ENCODE measurements around the gene RSRC2. TPM values are rescaled to one million over a fixed set of nuclear protein-coding genes. Genes with fewer than 3 reads are reported as not detected.
A peak's percentile ranks its signal among the peaks of the same experiment; 100 is the strongest.
"Not testable (repeated sequence)": the region's sequence is repeated elsewhere in the genome, so short reads cannot be mapped to it uniquely, and the experiment has no call there.

RSRC2 gene
- polyA plus RNA-seq, 12 donors = 87.0 to 216 (median 122) TPM; not detected in 1

- no peak for DNase-seq
Measured at GRCh38 chr12:122489038-122489437, 37.7 kb downstream of the RSRC2 start.

- DNase-seq = not testable (repeated sequence)
Measured at GRCh38 chr12:122487807-122488206, 38.9 kb downstream of the RSRC2 start.

- no peak for DNase-seq
Measured at GRCh38 chr12:122486805-122487426, 39.8 kb downstream of the RSRC2 start.

GRCh38 chr12:122486360-122486759, 40.4 kb downstream of the RSRC2 start:
- DNase-seq = not testable (repeated sequence)

- not testable (repeated sequence) for DNase-seq
Measured at GRCh38 chr12:122484385-122484784, 42.4 kb downstream of the RSRC2 start.

- DNase-seq = no peak
Measured at GRCh38 chr12:122483969-122484368, 42.8 kb downstream of the RSRC2 start.

GRCh38 chr12:122481861-122482260, 44.9 kb downstream of the RSRC2 start:
- DNase-seq = no peak

- DNase-seq = no peak
Measured at GRCh38 chr12:122480753-122481152, 46.0 kb downstream of the RSRC2 start.

- no peak for DNase-seq
Measured at GRCh38 chr12:122474324-122474716, 52.4 kb downstream of the RSRC2 start.

GRCh38 chr12:122473543-122474323, 53.0 kb downstream of the RSRC2 start:
- no peak for DNase-seq

GRCh38 chr12:122471324-122472226, 55.2 kb downstream of the RSRC2 start:
- DNase-seq = peak; percentile 59

GRCh38 chr12:122470576-122470975, 56.2 kb downstream of the RSRC2 start:
- not testable (repeated sequence) for DNase-seq

GRCh38 chr12:122469856-122470255, 56.9 kb downstream of the RSRC2 start:
- DNase-seq = not testable (repeated sequence)

- DNase-seq = no peak
Measured at GRCh38 chr12:122467983-122468382, 58.8 kb downstream of the RSRC2 start.

GRCh38 chr12:122464317-122465042, 62.3 kb downstream of the RSRC2 start:
- peak; percentile 7 for DNase-seq

GRCh38 chr12:122460641-122461040, 66.1 kb downstream of the RSRC2 start:
- no peak for DNase-seq

GRCh38 chr12:122460061-122460460, 66.7 kb downstream of the RSRC2 start:
- no peak for DNase-seq

GRCh38 chr12:122459211-122459610, 67.5 kb downstream of the RSRC2 start:
- DNase-seq = no peak

GRCh38 chr12:122458105-122459035, 68.4 kb downstream of the RSRC2 start:
- no peak for DNase-seq

GRCh38 chr12:122457627-122458026, 69.1 kb downstream of the RSRC2 start:
- DNase-seq = no peak

Data from muscle of arm (tissue), 12 donors.